Activated T-cell treated with anti-CD3 and anti-CD28 coated beads, Interleukin-2, amount 50 U/mL, for 4 hours (primary cell): ENCODE data around the gene PDE6D. TPM values are rescaled to one million over a fixed set of nuclear protein-coding genes. Genes with fewer than 3 reads are reported as not detected.
"Not testable (repeated sequence)": the region's sequence is repeated elsewhere in the genome, so short reads cannot be mapped to it uniquely, and the experiment has no call there.

Experiments
- ATAC-seq, 2 donors: fragments of 200-7000 bp; cut with Tn5 transposase; one replicate each; pipeline ENCODE4 v1.10.0; 2021
- DNase-seq: peaks from one replicate; pipeline ENCODE4 v3.0.0-alpha.2; 2020
- H3K27me3 Mint-ChIP-seq: one replicate; pipeline ENCODE4 v1.8.0; 2021; ENCODE audit warnings: low read depth, mixed read lengths
- H3K36me3 Mint-ChIP-seq: one replicate; pipeline ENCODE4 v1.8.0; 2022; ENCODE audit warnings: mixed read lengths; ENCODE audit not compliant: insufficient read depth
- H3K4me1 Mint-ChIP-seq: one replicate; pipeline ENCODE4 v1.8.0; 2021; ENCODE audit warnings: low read depth, mixed read lengths
- H3K4me3 Mint-ChIP-seq: one replicate; pipeline ENCODE4 v1.8.0; 2021; ENCODE audit warnings: mild to moderate bottlenecking, moderate library complexity, mixed read lengths
- H3K9me3 Mint-ChIP-seq: one replicate; pipeline ENCODE4 v1.8.0; 2021; ENCODE audit warnings: mixed read lengths
- total RNA-seq, 3 donors: library from RNA; stranded (reverse); gene quantifications; one replicate each; pipeline ENCODE4 v1.2.1, GENCODE V29; 2021

PDE6D gene
- total RNA-seq, 3 donors from 2014 or later = 22.0 to 25.9 (median 23.8) TPM

GRCh38 chr2:231748153-231748896 lies 32.8 kb downstream of the PDE6D start:
- not testable (repeated sequence) for DNase-seq, H3K36me3 Mint-ChIP-seq, H3K27me3 Mint-ChIP-seq, H3K4me1 Mint-ChIP-seq, H3K4me3 Mint-ChIP-seq, H3K9me3 Mint-ChIP-seq, ATAC-seq

GRCh38 chr2:231745303-231746038 lies 35.6 kb downstream of the PDE6D start:
- no peaks in the 10 kb centered on the region for H3K27me3 Mint-ChIP-seq
- no peaks in the 10 kb centered on the region for H3K9me3 Mint-ChIP-seq
- no peak for DNase-seq
- peaks cover 1% of the 10 kb centered on the region for H3K36me3 Mint-ChIP-seq
- ATAC-seq = no peak
- no peaks in the 10 kb centered on the region for H3K4me1 Mint-ChIP-seq
- H3K4me3 Mint-ChIP-seq = no peak overlapping the region

- no peak overlapping the region for H3K4me3 Mint-ChIP-seq
- no peak for DNase-seq
- H3K9me3 Mint-ChIP-seq = no peaks in the 10 kb centered on the region
- H3K4me1 Mint-ChIP-seq = no peaks in the 10 kb centered on the region
- ATAC-seq = no peak
- peaks cover 6% of the 10 kb centered on the region for H3K36me3 Mint-ChIP-seq
- H3K27me3 Mint-ChIP-seq = no peaks in the 10 kb centered on the region
Measured at GRCh38 chr2:231743376-231744116, 37.5 kb downstream of the PDE6D start.

GRCh38 chr2:231737761-231738160 lies 43.3 kb downstream of the PDE6D start:
- no peaks in the 10 kb centered on the region for H3K4me1 Mint-ChIP-seq
- DNase-seq = no peak
- no peak overlapping the region for H3K4me3 Mint-ChIP-seq
- no peak for ATAC-seq
- H3K27me3 Mint-ChIP-seq = no peaks in the 10 kb centered on the region
- H3K36me3 Mint-ChIP-seq = peaks cover 30% of the 10 kb centered on the region
- H3K9me3 Mint-ChIP-seq = no peaks in the 10 kb centered on the region

GRCh38 chr2:231732604-231733003 lies 48.5 kb downstream of the PDE6D start:
- ATAC-seq (no peak), DNase-seq (no peak)
- Mint-ChIP-seq H3K4me1 (no peaks in the 10 kb centered on the region), H3K36me3 (peaks cover 25% of the 10 kb centered on the region), H3K27me3 (no peaks in the 10 kb centered on the region), H3K4me3 (no peak overlapping the region), H3K9me3 (no peaks in the 10 kb centered on the region)

- Mint-ChIP-seq H3K27me3 (no peaks in the 10 kb centered on the region), H3K36me3 (peaks cover 8% of the 10 kb centered on the region), H3K4me1 (no peaks in the 10 kb centered on the region), H3K4me3 (no peak overlapping the region), H3K9me3 (no peaks in the 10 kb centered on the region)
- no peak for DNase-seq
- ATAC-seq = no peak
Measured at GRCh38 chr2:231727621-231728020, 53.5 kb downstream of the PDE6D start.

GRCh38 chr2:231726276-231726675 lies 54.8 kb downstream of the PDE6D start:
- H3K36me3 Mint-ChIP-seq = peaks cover 3% of the 10 kb centered on the region
- H3K4me1 Mint-ChIP-seq = no peaks in the 10 kb centered on the region
- ATAC-seq (no peak), DNase-seq (no peak)
- H3K27me3 Mint-ChIP-seq = no peaks in the 10 kb centered on the region
- H3K4me3 Mint-ChIP-seq = no peak overlapping the region
- no peaks in the 10 kb centered on the region for H3K9me3 Mint-ChIP-seq

GRCh38 chr2:231725476-231725875 lies 55.6 kb downstream of the PDE6D start:
- DNase-seq = no peak
- Mint-ChIP-seq H3K27me3 (no peaks in the 10 kb centered on the region), H3K4me3 (no peak overlapping the region), H3K9me3 (no peaks in the 10 kb centered on the region), H3K4me1 (peaks cover 3% of the 10 kb centered on the region), H3K36me3 (peaks cover 3% of the 10 kb centered on the region)
- ATAC-seq = no peak

- DNase-seq = no peak
- H3K9me3 Mint-ChIP-seq = no peaks in the 10 kb centered on the region
- ATAC-seq = no peak
- H3K4me1 Mint-ChIP-seq = peaks cover 3% of the 10 kb centered on the region
- no peak overlapping the region for H3K4me3 Mint-ChIP-seq
- H3K27me3 Mint-ChIP-seq = no peaks in the 10 kb centered on the region
- H3K36me3 Mint-ChIP-seq = no peaks in the 10 kb centered on the region
Measured at GRCh38 chr2:231722721-231723307, 58.3 kb downstream of the PDE6D start.

GRCh38 chr2:231720987-231721966 lies 59.8 kb downstream of the PDE6D start:
- no peak for DNase-seq
- Mint-ChIP-seq H3K4me1 (peaks cover 3% of the 10 kb centered on the region), H3K4me3 (no peak overlapping the region)

GRCh38 chr2:231720292-231720986 lies 60.6 kb downstream of the PDE6D start:
- Mint-ChIP-seq H3K36me3 (no peaks in the 10 kb centered on the region), H3K9me3 (no peaks in the 10 kb centered on the region), H3K4me3 (no peak overlapping the region), H3K4me1 (peaks cover 3% of the 10 kb centered on the region), H3K27me3 (no peaks in the 10 kb centered on the region)
- ATAC-seq = no peak
- no peak for DNase-seq

More at GRCh38 chr2:231720987-231721966, 59.8 kb downstream of the PDE6D start:
- Mint-ChIP-seq H3K27me3 (no peaks in the 10 kb centered on the region), H3K36me3 (no peaks in the 10 kb centered on the region), H3K9me3 (no peaks in the 10 kb centered on the region)
- peak in 1 of 2 donors; percentile 32 for ATAC-seq

- Mint-ChIP-seq H3K9me3 (no peaks in the 10 kb centered on the region), H3K36me3 (peaks cover 2% of the 10 kb centered on the region), H3K4me3 (no peak overlapping the region), H3K4me1 (peaks cover 12% of the 10 kb centered on the region), H3K27me3 (no peaks in the 10 kb centered on the region)
- ATAC-seq (no peak), DNase-seq (no peak)
Measured at GRCh38 chr2:231718799-231719198, 62.3 kb downstream of the PDE6D start.
